Measurements from ENCODE around the gene ARHGEF6.

ARHGEF6 gene

GRCh38 chrX:136626891-136627290 lies 153.8 kb downstream of the ARHGEF6 start:
- H3F3A ChIP-seq (ENCODE audit: low read depth), result peaks cover 10% of the 10 kb centered on the region
- no peak overlapping the region for H3K4me3 ChIP-seq (ENCODE audit: low read length, poor library complexity, severe bottlenecking)
- no peaks in the 10 kb centered on the region for H3K79me2 ChIP-seq (ENCODE audit: insufficient read depth, low read length)
- H3K27me3 ChIP-seq (ENCODE audit: insufficient read depth, low read length, poor library complexity, severe bottlenecking), result no peaks in the 10 kb centered on the region
- H4K20me1 ChIP-seq (ENCODE audit: insufficient read depth, low read length, poor library complexity, severe bottlenecking), result peaks cover 4% of the 10 kb centered on the region
- no peaks in the 10 kb centered on the region for H3K36me3 ChIP-seq (ENCODE audit: insufficient read depth, low read length)
- H3K9me3 ChIP-seq (ENCODE audit: insufficient read depth, low read depth, low read length), result no peaks in the 10 kb centered on the region
- TF ChIP-seq EZH2phosphoT487 (IDR thresholded peaks at IDR 0.05; ENCODE audit: borderline replicate concordance) (no peak), CTCF (conservative IDR thresholded peaks at IDR 0.05; ENCODE audit: low read length) (no peak)
- peaks cover 49% of the 10 kb centered on the region for H3K4me1 ChIP-seq (ENCODE audit: insufficient read depth, low read length, poor library complexity, severe bottlenecking)
- H3K9ac ChIP-seq (ENCODE audit: low read depth, low read length, poor library complexity, severe bottlenecking), result no peak overlapping the region
- H3K9me2 ChIP-seq (replicated peaks; ENCODE audit: low read depth, low read length), result no peaks in the 10 kb centered on the region
- H3K4me2 ChIP-seq (ENCODE audit: low read depth, low read length, poor library complexity, severe bottlenecking), result peak overlapping the region; percentile 16
- no peak overlapping the region for H2AFZ ChIP-seq (ENCODE audit: low read length)

GRCh38 chrX:136626237-136626636 lies 154.5 kb downstream of the ARHGEF6 start:
- Histone ChIP-seq H3K36me3 (ENCODE audit: insufficient read depth, low read length) (no peaks in the 10 kb centered on the region), H3K4me1 (ENCODE audit: insufficient read depth, low read length, poor library complexity, severe bottlenecking) (peaks cover 49% of the 10 kb centered on the region), H3K4me3 (ENCODE audit: low read length, poor library complexity, severe bottlenecking) (no peak overlapping the region), H3K27me3 (ENCODE audit: insufficient read depth, low read length, poor library complexity, severe bottlenecking) (no peaks in the 10 kb centered on the region), H3K9me2 (replicated peaks; ENCODE audit: low read depth, low read length) (no peaks in the 10 kb centered on the region), H3F3A (ENCODE audit: low read depth) (peaks cover 10% of the 10 kb centered on the region), H2AFZ (ENCODE audit: low read length) (no peak overlapping the region), H3K4me2 (ENCODE audit: low read depth, low read length, poor library complexity, severe bottlenecking) (no peak overlapping the region), H3K9me3 (ENCODE audit: insufficient read depth, low read depth, low read length) (no peaks in the 10 kb centered on the region), H4K20me1 (ENCODE audit: insufficient read depth, low read length, poor library complexity, severe bottlenecking) (peaks cover 4% of the 10 kb centered on the region), H3K79me2 (ENCODE audit: insufficient read depth, low read length) (no peaks in the 10 kb centered on the region), H3K9ac (ENCODE audit: low read depth, low read length, poor library complexity, severe bottlenecking) (no peak overlapping the region)
- TF ChIP-seq CTCF (conservative IDR thresholded peaks at IDR 0.05; ENCODE audit: low read length), result no peak
- TF ChIP-seq EZH2phosphoT487 (IDR thresholded peaks at IDR 0.05; ENCODE audit: borderline replicate concordance), result no peak

GRCh38 chrX:136625246-136625645 lies 155.5 kb downstream of the ARHGEF6 start:
- no peaks in the 10 kb centered on the region for H3K9me3 ChIP-seq (ENCODE audit: insufficient read depth, low read depth, low read length)
- H3K4me3 ChIP-seq (ENCODE audit: low read length, poor library complexity, severe bottlenecking), result no peak overlapping the region
- no peaks in the 10 kb centered on the region for H3K79me2 ChIP-seq (ENCODE audit: insufficient read depth, low read length)
- H3K9ac ChIP-seq (ENCODE audit: low read depth, low read length, poor library complexity, severe bottlenecking), result no peak overlapping the region
- peaks cover 4% of the 10 kb centered on the region for H4K20me1 ChIP-seq (ENCODE audit: insufficient read depth, low read length, poor library complexity, severe bottlenecking)
- H3K4me1 ChIP-seq (ENCODE audit: insufficient read depth, low read length, poor library complexity, severe bottlenecking), result peaks cover 48% of the 10 kb centered on the region
- H3K36me3 ChIP-seq (ENCODE audit: insufficient read depth, low read length), result no peaks in the 10 kb centered on the region
- H3K27me3 ChIP-seq (ENCODE audit: insufficient read depth, low read length, poor library complexity, severe bottlenecking), result no peaks in the 10 kb centered on the region
- peaks cover 10% of the 10 kb centered on the region for H3F3A ChIP-seq (ENCODE audit: low read depth)
- no peak overlapping the region for H3K4me2 ChIP-seq (ENCODE audit: low read depth, low read length, poor library complexity, severe bottlenecking)
- no peaks in the 10 kb centered on the region for H3K9me2 ChIP-seq (replicated peaks; ENCODE audit: low read depth, low read length)
- H2AFZ ChIP-seq (ENCODE audit: low read length), result no peak overlapping the region
- TF ChIP-seq CTCF (conservative IDR thresholded peaks at IDR 0.05; ENCODE audit: low read length) (no peak), EZH2phosphoT487 (IDR thresholded peaks at IDR 0.05; ENCODE audit: borderline replicate concordance) (no peak)

Measured in Loucy (cell line).